ENCODE results near the gene CBLN3. TPM values are rescaled to one million over a fixed set of nuclear protein-coding genes. Genes with fewer than 3 reads are reported as not detected.

The CBLN3 gene
- total and polyA plus RNA-seq, 9 of the 15 experiments (the other 6 are each of a cell fraction or from before 2014, with no cell fraction given) = 0.05 to 0.59 (median 0.26) TPM; not detected in 1

DNA sequence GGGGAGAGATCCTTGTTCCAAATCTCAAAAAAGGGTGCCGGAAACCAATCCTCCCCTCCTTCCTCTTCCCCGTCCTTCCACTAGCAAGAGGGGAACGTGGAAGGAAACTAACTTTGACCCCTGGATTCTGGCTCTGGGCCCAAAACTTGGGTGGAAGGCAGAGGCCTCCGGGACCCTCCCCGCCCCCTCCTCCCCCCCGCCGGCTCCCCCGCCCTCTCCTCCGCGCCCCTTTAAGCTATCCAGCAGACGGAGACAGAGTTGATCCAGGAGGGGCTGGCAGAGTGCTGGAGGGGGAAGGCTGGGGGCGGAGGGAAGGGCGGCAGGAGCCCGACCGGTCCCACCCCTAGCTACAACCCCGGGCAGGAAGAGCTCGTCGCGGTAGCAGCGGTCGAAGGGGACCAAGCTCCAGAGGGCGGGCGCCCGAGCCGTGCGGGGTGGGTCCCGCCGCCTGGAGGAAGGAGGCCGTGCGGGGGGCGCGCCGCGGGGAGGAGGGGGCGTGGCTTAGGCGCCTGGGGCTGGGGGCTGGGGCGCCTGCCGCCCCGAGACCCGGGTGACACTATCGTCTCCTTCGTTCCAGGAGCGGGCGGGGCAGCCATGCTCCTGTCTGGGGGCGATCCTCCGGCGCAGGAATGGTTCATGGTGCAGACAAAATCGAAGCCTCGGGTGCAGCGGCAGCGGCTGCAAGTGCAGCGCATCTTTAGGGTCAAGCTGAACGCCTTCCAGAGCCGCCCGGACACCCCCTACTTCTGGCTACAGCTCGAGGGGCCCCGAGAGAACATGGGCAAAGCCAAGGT lies 30.6 kb downstream of the CBLN3 start, which contains the start of gene NYNRIN (continued):
- TF ChIP-seq XRCC4 (IDR thresholded peaks at IDR 0.05; ENCODE audit: extremely low read depth, insufficient read depth, insufficient read length) = no peak
- no peak for TF ChIP-seq ZNF699 (CRISPR knock-in tag; IDR thresholded peaks at IDR 0.05; ENCODE audit: insufficient replicate concordance)

- no peaks in the 10 kb centered on the region for H3K9me3 ChIP-seq (replicated peaks; ENCODE audit: control insufficient read depth, insufficient read depth, low read depth, low read length)
- H3K27me3 ChIP-seq (ENCODE audit: control insufficient read depth in 2 of 2, insufficient read depth in 2 of 2, low read length in 2 of 2) = no peaks in the 10 kb centered on the region
- H3K27ac ChIP-seq (ENCODE audit: extremely low read depth, low read depth, low read length) = no peak overlapping the region
- no peak overlapping the region; a peak in 1 of 4 replicates for H3K9ac ChIP-seq (ENCODE audit: insufficient read depth in 1 of 2, low read depth in 2 of 2, low read length in 2 of 2)
- no peaks in the 10 kb centered on the region for H4K20me1 ChIP-seq (replicated peaks; ENCODE audit: control insufficient read depth, insufficient read depth, low read length)
- no peak overlapping the region for H3K4me2 ChIP-seq (ENCODE audit: insufficient read depth, low read length)
- no peaks in the 10 kb centered on the region for H3K9me1 ChIP-seq (ENCODE audit: control insufficient read depth, insufficient read depth, low read length)
- DNase-seq (ENCODE audit: extremely low read depth in 1 of 4, low spot score in 3 of 4) = no peak
- TF ChIP-seq, protein P1, sequence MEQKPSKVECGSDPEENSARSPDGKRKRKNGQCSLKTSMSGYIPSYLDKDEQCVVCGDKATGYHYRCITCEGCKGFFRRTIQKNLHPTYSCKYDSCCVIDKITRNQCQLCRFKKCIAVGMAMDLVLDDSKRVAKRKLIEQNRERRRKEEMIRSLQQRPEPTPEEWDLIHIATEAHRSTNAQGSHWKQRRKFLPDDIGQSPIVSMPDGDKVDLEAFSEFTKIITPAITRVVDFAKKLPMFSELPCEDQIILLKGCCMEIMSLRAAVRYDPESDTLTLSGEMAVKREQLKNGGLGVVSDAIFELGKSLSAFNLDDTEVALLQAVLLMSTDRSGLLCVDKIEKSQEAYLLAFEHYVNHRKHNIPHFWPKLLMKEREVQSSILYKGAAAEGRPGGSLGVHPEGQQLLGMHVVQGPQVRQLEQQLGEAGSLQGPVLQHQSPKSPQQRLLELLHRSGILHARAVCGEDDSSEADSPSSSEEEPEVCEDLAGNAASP (IDR thresholded peaks at IDR 0.05) = no peak
- TF ChIP-seq PCBP2 (IDR thresholded peaks at IDR 0.05; ENCODE audit: low read depth, low read length, poor library complexity, severe bottlenecking) = no peak
- TF ChIP-seq C11orf30 (IDR thresholded peaks at IDR 0.05; ENCODE audit: low read depth) = no peak
- no peak for TF ChIP-seq ILK (tag; IDR thresholded peaks at IDR 0.05; ENCODE audit: borderline replicate concordance, low read depth)
- no peak for TF ChIP-seq NFYB (IDR thresholded peaks at IDR 0.05; ENCODE audit: extremely low read depth, insufficient read length)
- no peak for TF ChIP-seq SRSF7 (optimal IDR thresholded peaks at IDR 0.05; ENCODE audit: low read depth, low read length)
- no peak for TF ChIP-seq SP2 (IDR thresholded peaks at IDR 0.05; ENCODE audit: extremely low read depth, low read depth, low read length, poor library complexity, severe bottlenecking)
- no peak for TF ChIP-seq SMAD1 (IDR thresholded peaks at IDR 0.05; ENCODE audit: low read depth, low read length, partially characterized antibody)
- no peak for TF ChIP-seq RBBP5 (IDR thresholded peaks at IDR 0.05; ENCODE audit: borderline replicate concordance, insufficient read depth, low read length, poor library complexity, severe bottlenecking)
- ATAC-seq = no peak
- CTCF ChIA-PET (ENCODE audit: low intra/inter-chr PET ratio) = no interaction called here
- no peak for FAIRE-seq
- H3K4me3 ChIP-seq = no peak overlapping the region
- WGBS (ENCODE audit: insufficient coverage, low coverage, missing lambda C conversion rate) = 67% methylated on average over 3 of the region's 7 CpGs
- POLR2A ChIA-PET = no interaction called here
- no TSS peak for BruUV-seq (replicated peaks)
- peaks cover 0 to 8% of the 10 kb centered on the region in 2 experiments; a peak in 4 of 5 replicates for H3K4me1 ChIP-seq (replicated peaks in 1 of 2; ENCODE audit: control insufficient read depth in 2 of 2, insufficient read depth in 2 of 2, low read length in 2 of 2)
- intact Hi-C loops (cut with micrococcal nuclease) (no loop called here), in situ Hi-C loops (cut with MboI) (no loop called here)
- no peak overlapping the region for H2AFZ ChIP-seq (ENCODE audit: low read depth, low read length)
- no peaks in the 10 kb centered on the region for H3K79me2 ChIP-seq (ENCODE audit: control insufficient read depth, insufficient read depth, low read length)
- no peaks in the 10 kb centered on the region; the same call in 2 of the 3 replicates for H3K36me3 ChIP-seq (ENCODE audit: control insufficient read depth, insufficient read depth, low read length)
These were observed 31.2 kb downstream of the CBLN3 start for GRCh38 chr14:24398293-24398652.
